ENCODE results near the gene DLGAP1.

GRCh38 chr18:4242431-4243161 is 212.5 kb downstream of the DLGAP1 start:
- TF ChIP-seq CTCF (IDR thresholded peaks at IDR 0.05; ENCODE audit: low read length) (no peak), EZH2 (IDR thresholded peaks at IDR 0.05; ENCODE audit: borderline replicate concordance, low read length) (no peak)

All from OCI-LY1 (cell line).